Activated T-cell treated with anti-CD3 and anti-CD28 coated beads, Interleukin-2, amount 50 U/mL, for 1 hour (primary cell): Measurements from ENCODE around the gene GABARAP.
"Not testable (repeated sequence)": the region's sequence is repeated elsewhere in the genome, so short reads cannot be mapped to it uniquely, and the experiment has no call there.

ENCODE experiments used
- DNase-seq: peaks from one replicate; pipeline ENCODE4 v3.0.0-alpha.2; 2020

GABARAP gene

DNA sequence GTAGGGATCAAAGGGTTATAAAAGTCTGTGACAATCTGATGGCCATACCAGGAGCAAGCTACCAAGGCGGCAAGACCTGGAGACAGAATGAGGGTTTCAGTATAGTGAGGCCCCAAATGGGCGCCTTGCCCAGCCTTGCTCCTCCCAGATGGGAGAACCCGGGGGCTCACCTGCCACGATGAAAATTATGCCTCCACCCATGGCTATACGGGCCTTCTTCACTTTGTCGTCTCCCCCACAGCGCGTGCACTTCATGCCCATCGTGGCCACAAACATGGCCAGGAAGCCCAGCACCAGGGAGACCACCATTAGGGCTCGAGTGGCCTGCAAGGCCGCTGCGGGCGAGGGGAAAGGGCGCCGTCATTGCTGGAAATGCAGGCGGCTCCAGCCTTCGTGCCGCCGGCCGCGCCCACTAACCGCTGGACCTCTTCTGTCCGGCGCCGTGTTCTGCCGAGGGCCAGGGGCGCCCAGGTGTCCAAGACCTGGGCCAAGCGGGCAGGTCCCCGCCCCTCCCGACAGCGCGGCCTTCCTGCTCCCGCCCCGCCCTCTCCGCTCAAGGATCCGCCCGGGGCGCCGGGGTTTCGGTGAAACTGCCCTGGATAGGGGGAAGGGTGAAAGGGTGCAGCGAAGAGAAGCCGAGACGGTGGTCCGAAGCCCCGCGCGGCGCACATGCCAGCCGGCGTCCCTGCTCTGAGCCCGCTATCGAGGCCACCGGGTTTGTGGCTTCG, 18.6 kb upstream of the GABARAP start:
- no peak for DNase-seq

DNA sequence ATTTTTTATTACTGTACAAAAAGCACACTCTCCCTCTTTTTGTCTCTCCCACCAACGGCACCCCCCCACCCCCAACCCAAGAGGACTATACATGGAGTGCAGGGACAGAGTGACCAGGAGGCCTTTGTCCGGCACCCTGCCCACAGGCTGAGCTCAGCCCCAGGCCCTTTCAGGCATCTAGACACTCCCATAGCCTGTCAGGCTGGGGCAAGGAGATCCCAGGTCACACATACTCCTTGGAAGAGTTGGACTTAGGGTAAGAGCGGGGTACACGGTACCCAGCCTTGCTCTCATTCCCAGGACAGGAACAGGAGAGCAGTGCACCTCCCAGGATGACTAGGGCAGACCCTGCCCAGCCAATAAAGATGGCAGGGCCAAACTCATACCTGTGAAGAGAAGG, 17.9 kb upstream of the GABARAP start:
- no peak for DNase-seq

DNA sequence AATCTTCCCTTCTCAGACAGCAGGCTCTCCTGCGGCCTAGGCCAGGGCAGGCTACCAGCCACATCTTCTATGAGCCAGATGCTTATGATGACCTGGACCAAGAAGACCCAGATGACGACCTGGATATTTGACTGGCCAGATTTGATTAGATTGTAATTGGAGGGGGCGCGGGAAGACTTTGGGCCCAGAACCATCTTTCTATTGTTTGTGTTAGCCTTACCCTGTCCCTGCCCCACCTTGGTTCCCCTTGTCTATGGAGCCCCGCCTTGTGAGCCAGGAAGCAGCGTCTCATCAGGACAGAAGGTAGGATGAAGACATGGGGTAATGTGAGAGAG, 17.3 kb upstream of the GABARAP start:
- DNase-seq = no peak

DNA sequence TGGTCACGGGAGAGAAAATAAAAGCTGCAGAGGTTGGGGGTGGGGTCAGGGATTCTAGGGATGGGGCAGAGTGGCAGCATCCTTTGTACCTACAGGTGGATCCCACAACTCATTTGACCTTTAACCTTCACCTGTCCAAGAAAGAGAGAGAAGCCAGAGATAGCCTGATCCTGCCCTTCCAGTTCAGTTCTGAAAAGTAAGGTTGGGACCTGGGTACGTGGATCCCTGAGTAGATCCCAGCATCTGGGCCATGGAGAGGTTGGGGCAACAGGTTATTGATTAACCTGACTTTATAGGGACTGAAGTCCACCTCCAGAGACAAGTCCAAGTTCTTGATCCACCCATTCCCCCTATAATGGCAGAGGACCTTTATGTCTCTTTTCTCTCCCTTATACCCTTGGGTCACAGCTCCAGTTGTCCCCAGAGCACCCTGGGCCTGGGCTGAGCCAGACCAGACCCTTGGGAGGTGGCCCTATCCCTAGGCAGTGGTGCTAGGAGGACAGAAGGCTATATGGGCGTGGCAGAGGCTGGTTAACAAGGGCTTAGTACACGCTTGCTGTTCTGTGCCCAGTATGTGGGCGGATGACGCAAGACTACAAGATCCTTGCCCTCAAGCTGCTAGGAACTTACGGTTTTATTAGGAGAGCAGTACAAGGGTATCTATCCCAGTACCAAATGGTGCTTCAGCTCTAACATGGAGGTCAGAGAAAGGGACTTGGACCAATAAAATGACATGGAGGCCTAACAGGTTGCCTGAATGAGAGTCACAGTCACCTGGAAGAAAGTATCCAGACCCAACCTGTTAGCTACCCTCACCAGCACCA, 16.7 kb upstream of the GABARAP start:
- no peak for DNase-seq

DNA sequence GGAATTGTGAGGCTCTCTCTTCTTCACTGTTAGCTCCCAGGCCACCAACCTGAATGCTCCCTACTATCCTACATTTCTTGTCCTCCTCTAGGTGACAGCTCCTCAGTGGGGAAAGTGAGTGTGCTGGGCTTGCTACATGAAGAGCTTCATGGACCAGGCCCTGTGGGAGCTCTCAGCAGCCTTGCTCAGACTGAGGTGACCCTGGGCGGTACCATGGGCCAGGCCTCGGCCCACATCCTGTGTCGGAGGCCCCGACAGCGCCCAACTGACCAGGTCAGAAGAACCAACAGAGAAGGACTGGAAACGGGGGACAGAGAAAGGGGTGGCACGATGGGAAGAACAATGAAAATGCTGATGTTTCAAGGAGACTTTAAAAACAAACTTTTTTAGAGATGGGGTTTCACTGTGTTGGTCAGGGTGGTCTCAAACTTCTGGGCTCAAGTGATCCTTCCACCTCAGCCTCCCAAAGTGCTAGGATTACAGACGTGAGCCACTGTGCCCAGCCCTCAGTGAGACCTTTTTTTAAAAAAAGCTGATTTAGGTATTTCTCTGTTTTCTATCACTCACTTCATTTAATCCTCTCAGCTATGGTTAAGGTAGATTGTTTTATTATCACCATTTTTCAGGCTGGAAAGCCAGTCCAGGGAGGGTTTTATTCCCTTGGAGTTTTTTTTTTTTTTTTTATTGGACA, 14.7 kb upstream of the GABARAP start:
- no peak for DNase-seq

DNA sequence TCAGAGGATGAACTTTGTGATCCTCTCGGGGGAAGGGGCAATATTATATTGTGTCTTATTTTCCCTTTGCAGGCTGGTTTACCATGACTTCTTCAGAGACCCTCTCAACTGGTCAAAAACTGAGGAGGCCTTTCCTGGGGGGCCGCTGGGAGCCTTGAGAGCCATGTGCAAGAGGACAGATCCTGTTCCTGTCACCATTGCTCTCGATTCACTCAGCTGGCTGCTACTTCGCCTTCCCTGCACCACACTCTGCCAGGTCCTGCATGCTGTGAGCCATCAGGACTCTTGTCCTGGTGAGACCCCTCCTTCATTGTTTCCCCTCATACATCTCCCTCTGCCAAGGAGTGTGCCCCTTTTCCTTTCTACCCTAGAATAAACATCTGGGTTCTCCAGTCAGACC, 12.3 kb upstream of the GABARAP start:
- DNase-seq = no peak

DNA sequence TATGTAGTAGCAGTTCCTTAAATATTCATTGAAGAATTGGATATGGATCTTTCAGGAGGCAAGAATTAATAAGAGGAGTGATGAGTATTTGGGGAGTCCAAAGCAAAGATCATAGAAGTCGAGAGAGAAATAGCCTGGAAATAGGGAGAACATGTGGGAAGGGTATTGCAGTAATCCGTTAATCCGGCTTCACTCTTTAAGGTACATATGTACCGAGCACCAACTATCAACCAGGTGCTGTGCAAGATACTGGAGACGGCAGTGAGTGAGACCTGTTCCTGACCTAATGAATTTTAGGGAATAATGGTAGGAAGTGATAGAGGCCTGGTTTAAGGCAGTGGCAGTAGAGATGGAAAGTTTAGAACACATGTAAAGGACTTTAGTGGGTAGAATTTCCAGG, 10.8 kb upstream of the GABARAP start:
- DNase-seq = no peak

DNA sequence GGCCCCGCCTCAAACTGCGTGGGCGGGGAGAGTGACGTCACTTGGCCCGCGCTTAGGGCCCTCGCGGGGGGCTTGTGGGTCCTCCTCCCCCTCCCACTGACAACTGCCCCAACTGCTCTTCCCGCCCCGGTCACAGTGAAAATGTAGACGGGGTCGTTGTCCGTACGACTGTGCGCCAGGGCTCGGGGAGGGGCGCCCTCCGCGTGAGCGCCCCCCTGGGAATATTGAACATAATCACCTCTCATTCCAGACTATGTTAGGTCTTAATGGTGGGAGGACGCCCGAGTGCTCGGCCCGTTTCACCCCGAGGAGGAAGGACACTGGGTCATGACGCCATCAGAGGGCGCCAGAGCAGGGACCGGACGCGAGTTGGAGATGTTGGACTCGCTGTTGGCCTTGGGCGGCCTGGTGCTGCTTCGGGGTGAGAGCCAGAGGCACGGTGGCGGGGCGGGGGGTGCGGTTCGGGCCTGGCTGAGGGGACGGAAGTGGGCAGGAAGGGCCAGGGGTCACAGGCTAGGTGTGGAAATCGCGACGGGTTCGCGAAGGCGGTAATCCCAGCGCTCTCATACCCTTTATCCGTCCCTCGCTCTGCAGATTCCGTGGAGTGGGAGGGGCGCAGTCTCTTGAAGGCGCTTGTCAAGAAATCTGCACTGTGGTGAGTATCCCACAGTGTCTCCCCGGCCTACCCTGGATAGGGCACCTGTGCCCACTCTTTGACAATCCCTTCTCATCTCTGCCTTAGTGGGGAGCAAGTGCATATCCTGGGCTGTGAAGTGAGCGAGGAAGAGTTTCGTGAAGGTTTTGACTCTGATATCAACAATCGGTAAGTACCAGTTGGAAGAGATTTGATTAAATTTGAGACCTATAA, 10.2 kb upstream of the GABARAP start, which contains the start of gene ELP5:
TSS of gene ELP5 (plus strand) at position 40 of the 868 bp plus-strand sequence. CDS start at position 376, 336 bp downstream.
- no peak for DNase-seq

DNA sequence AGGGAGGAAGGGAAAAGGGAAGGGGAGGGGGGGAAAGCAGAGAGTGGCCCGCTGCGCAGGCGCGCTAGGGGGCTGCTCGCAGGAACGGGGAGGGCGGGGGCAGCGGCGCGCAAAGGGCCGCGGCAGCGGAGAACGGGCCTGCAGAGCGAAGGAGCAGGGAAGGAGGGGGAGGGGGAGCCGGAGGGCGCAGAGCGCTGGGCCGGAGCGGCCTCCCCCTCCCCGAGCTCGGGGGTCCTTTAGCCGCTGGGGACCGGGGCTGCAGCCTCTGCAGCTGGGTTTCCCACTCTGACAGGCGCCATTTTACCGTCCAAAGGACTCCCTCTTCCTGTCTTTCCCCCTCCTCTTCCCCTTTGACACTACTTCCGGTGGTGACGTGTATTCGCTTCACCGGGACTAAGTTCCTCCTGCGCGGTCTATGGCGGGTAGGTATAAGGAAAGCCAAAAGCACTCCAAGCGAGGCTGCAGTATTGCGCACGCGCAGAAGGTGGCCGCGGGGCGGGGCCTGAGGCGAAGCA, 9.5 kb upstream of the GABARAP start, which contains the start of gene CTDNEP1:
TSS of gene CTDNEP1 (minus strand) at position 74 of the 515 bp plus-strand sequence. CDS start 438 bp downstream, outside the sequence.
- DNase-seq = peak; percentile 99

DNA sequence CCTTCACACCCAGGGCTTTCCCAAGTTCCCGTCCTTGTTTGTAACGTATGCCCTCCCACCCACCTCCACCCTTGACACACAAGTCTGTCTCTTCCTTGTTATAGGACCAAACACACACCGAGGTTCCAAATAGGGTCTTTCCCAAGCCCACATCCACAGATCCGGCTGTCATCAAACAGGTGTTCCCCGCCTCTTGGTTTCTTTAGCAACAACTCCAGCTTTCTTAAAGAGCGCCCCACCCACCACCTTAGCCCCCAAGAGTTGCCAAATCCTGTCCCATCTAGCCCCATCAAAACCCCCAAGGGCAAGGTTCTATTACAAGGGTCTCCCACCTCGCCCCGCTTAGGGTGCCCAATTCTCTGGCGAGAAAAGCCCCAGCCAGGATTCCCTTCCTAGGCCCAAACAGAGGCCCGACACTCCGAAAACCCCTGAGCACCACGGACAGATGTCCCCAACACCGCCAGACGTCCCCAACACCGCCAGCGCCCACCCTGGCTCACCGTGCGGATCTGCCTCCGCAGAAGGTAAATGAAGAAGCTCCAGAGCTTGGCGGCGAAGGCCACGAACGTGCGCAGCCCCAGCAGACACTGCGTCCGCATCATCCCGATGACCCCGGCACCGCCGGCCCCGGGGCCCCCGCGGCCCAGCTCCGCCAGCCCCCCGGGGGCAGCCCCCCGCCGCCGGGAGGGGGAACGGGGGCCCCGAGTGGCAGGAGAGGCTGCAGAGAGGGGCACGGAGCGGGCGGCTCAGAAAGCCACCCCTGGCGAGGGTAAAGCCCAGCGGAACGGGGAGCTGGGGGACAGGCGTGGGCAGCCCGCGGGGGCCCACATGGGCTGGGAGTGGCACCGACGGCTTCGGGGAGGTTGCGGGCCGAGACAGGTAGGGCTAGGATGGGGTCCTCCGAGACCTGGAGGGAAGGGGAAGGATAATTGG, 8.7 kb upstream of the GABARAP start:
- DNase-seq = no peak

DNA sequence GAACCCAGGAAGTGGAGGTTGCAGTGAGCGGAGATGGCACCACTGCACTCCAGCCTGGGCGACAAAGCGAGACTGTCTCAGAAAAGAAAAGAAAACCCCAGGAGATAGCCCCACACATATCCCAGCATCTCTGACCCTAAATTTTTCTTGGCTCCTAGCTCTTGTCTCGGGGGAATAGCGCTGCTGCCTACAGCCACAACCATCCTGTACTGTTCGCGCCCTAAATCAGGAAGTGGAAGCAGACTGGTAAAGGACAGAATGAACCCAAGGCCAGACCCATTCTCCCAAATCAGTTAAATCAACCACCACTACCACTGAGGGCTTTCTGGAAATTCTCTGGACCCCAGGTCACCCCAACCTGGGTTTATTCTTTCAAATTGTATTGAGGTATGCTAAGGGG, 7.6 kb upstream of the GABARAP start:
- DNase-seq = no peak

DNA sequence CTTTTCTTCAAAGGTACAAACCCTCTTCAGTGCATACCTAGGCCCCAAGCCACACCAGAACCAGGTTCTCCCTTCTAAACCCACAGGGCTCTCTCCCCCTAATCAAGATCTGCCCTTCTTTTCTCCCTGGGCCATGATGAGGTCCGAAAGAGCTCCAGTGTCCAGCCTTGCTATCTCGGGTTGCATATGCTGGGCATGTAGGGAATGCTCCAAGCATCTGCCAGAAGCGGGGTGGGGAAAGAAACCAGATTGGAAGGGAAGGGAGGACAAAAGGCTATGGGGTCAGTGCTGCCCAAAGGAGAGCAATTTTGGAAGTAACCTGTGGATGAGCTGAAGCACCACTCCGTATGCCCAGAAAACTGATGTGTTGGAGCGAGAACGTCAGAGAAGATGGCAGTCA, 7.0 kb upstream of the GABARAP start:
- no peak for DNase-seq

DNA sequence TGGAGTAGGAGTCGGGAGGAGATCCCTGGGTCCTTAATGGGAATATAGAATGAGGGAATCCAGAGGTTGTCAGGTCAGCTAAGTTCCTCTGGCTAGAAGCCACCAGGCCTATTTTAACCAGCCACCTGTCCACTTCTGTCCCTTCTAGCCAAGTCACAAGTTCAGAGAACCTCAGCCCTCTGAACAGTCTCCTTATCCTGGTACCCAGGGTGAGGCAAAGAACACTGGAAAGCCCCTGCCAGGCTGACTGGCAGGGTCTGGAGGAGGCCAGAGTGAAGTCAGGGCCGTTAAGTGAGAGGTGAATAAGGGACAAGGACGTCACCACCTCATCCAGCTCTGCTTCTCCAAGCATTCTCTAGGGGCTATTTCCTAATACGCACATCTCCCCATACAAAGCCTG, 6.5 kb upstream of the GABARAP start:
- no peak for DNase-seq

DNA sequence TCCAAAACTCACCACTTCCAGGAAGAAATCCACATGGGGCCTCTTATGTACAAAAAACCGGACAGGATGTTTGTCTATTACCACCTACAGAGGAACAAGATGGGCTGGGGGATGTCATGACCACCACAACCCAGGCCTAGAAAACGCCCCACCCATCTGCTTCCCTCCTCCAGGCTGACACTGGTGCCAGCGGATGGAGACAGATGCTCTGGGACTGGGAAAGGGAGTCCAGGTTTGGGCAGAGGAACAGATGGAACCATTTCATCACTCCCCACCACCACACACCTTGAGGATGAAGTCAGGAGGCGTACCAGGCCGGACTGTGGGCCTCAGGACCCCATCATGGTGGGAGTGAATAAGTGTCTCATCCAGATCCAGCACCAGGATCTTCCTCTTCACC, 4.5 kb upstream of the GABARAP start:
- DNase-seq = no peak

DNA sequence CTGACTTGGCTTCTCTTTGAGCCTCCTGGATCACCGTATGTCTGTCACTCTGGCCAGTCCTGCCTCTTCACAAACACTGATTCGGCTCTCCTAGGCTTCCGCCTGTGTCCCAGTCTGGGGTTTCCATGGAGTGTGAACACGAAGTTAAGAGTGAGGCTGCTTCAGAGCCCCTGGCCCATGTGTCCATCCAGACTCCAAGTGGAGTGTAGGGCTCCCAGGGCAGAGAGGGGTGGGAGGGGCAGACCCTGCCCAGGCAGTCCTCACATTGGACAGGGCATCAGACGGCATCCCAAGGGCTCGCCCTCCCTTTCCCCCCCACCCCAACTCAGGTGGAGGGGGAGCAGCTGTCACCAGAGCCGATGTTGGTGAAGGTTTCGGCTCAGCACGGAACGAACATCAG, 1.6 kb upstream of the GABARAP start:
- not testable (repeated sequence) for DNase-seq

DNA sequence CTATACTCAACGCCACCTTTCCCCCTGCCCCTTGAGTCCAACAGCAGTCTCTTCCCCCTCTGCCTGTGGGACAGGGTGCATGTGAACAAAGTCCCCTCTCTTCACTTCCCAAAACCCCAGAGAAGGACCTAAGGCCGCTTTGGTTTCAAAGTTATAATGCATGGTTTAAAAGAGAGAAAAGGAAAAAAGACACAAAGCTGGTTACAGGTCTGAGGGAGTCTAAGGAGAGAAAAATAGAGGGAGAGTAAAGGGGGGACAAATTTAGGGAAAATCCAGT, 1.1 kb upstream of the GABARAP start:
- DNase-seq = no peak

DNA sequence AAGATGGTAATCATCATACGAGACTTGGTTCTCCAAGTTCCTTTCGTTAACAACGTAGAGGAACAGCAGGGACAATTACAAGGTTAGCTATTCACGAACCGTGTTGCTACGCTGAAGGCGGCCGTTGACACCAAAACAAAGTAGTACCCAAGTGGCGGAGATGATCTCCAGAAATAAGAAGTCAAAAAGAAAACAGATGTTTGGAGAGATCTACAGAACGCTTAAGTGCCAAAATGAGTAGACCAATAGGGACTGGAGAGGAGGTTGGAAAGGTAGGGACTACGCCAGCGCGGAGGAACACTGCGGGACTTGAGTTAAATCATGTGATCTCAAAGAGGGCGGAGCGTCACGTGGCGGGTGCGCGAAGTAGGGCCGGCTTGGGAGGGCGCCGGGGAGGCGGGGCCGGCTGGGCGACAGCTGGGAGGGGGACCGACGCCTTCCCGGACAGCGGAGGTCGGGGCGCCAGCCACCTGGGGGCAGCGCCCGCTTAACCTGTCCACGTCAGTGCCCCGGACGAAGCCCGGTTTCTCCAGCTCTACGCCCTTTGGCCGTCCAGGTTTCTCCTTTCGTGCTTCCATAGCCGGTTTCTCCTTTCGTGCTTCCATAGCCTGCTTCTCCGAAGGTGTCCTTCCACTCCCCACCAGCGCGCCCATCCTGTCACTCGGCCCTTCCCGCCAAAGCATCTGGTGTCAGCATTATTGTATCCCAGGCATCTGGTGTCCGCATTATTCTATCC, 636 bp upstream of the GABARAP start:
- DNase-seq = peak; percentile 92

DNA sequence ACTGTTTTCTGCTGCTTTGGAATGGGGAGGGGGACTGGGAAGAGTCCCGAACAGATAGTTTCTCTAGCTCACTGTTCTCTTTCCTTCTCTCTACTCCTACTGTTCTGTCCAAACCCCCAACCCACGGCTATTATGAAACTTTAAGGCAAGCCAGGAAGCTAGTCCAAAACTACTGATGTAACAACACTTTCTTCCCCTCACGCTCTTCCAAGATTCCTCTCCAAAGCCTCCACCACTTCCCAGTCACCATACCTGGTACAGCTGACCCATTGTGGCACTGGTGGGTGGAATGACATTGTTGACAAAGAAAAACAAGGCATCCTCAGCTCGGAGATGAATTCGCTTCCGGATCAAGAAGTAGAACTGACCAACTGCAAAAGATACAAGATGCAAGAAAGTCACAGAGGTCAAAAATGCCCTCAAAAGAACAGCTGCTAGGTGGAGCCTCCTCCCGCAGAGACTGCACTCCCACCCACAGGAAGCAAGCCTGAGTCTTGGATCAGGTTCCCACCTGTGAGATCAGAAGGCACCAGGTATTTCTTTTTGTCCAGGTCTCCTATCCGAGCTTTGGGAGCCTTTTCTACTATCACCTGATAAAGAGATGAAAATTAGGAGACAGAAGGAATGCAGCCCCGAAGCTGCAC, 1.0 kb downstream of the GABARAP start:
- no peak for DNase-seq

DNA sequence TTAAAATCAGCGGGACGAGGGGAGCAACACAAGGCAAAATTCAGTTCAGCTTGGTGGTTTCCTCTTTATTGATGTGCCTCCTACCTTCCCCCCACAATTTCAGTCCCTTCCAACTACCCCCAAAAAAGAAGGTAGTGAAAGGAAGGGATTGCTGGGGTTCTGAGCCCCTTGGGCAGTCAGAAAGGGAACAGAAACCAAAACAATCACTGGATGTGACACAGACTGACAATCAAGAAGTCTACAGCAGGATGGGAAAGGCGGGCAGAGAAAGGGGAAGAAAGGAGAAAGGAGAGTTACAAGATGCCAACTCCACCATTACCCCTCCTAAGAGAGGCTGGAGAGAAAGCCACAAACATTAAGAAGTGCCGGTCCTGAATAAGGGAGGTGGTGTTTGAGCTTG, 1.9 kb downstream of the GABARAP start:
- no peak for DNase-seq
